Memory B cell (primary cell): ENCODE data around the gene DELE1.

Experiments
- ATAC-seq: fragments of 150-1000 bp; cut with Tn5 transposase; 2 replicates; pipeline ENCODE4 v1.10.0; 2021; ENCODE audit warnings: low read depth, mild to moderate bottlenecking, moderate library complexity
- DNase-seq, 2 donors: peaks; one replicate each; pipeline ENCODE4 v3.0.0; 2022; ENCODE audit warnings: low spot score in 2 of 2
- H3K27ac Mint-ChIP-seq: one replicate; pipeline ENCODE4 v1.8.0; 2022; ENCODE audit warnings: mild to moderate bottlenecking, moderate library complexity, mixed read lengths
- H3K27me3 Mint-ChIP-seq: one replicate; pipeline ENCODE4 v1.8.0; 2022; ENCODE audit warnings: mixed read lengths
- H3K36me3 Mint-ChIP-seq: one replicate; pipeline ENCODE4 v1.8.0; 2022; ENCODE audit warnings: mild to moderate bottlenecking, mixed read lengths
- H3K4me1 Mint-ChIP-seq: one replicate; pipeline ENCODE4 v1.8.0; 2022; ENCODE audit warnings: mixed read lengths
- H3K4me3 Mint-ChIP-seq: one replicate; pipeline ENCODE4 v1.8.0; 2022; ENCODE audit warnings: mild to moderate bottlenecking, moderate library complexity, mixed read lengths
- H3K9me3 Mint-ChIP-seq: one replicate; pipeline ENCODE4 v1.8.0; 2022; ENCODE audit warnings: mixed read lengths

Gene DELE1

DNA sequence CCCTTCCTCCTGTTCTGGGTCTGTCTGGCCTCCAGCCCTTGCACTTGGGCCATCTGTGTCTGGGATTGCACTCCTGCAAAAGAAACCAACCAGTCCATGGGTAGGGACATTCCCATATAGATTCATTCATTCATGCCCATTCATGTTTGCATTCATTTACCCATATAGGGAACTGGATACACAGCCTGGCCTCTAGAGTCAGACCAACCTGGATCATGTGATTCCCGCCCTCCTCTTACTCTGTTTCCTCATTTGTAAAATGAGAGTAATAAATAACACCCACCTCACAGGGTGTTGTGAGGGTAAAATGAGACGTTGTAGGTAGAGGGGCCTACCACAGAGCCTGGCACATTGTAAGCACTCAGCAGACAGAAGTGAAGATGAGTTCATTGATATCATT, 25.8 kb downstream of the DELE1 start:
- no peak for ATAC-seq
- no peaks in the 10 kb centered on the region for H3K9me3 Mint-ChIP-seq
- no peaks in the 10 kb centered on the region for H3K36me3 Mint-ChIP-seq
- no peaks in the 10 kb centered on the region for H3K27me3 Mint-ChIP-seq
- no peak for DNase-seq
- no peak overlapping the region for H3K4me3 Mint-ChIP-seq
- no peak overlapping the region for H3K27ac Mint-ChIP-seq
- H3K4me1 Mint-ChIP-seq, result peaks cover 2% of the 10 kb centered on the region

DNA sequence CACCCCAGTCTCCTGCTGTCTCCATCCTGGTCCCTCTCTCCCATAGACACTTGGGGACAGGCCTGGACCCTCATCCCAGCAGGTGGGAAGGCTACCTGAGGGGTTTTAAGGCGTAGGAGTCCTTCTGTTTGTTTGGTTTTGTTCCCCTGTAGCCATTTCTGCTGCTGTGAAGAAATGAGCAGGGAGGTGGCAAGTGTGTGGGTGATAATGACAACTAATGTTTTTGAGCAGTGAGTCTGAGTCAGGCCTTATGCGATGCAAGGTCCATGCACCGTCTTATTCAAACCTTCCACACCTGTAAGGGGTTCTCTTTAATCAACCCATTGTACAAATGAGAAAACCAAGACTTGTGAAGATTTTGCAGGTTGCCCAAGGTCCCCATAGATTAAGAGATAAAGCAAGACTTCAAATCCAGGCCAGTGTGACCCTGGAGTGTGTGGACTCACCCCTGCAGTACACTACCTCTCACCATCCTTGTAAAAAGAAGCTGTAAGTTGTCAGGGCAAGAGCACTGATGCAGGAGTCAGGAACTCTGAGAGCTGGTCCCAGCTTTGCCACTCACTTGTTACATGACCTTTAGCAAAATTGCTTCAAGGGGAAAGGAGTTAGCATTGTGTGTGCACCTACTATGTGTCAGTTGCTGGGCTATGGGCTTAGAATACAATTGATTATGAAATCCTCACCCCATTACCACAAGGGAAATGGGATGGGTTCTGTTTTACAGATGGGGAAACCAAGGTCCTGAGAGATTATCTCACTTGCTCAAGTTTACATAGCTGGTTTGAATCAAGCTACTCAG, 26.7 kb downstream of the DELE1 start:
- DNase-seq, result no peak
- Mint-ChIP-seq H3K27ac (no peak overlapping the region), H3K9me3 (no peaks in the 10 kb centered on the region), H3K4me1 (peaks cover 2% of the 10 kb centered on the region), H3K27me3 (no peaks in the 10 kb centered on the region), H3K36me3 (no peaks in the 10 kb centered on the region), H3K4me3 (no peak overlapping the region)
- ATAC-seq, result no peak

DNA sequence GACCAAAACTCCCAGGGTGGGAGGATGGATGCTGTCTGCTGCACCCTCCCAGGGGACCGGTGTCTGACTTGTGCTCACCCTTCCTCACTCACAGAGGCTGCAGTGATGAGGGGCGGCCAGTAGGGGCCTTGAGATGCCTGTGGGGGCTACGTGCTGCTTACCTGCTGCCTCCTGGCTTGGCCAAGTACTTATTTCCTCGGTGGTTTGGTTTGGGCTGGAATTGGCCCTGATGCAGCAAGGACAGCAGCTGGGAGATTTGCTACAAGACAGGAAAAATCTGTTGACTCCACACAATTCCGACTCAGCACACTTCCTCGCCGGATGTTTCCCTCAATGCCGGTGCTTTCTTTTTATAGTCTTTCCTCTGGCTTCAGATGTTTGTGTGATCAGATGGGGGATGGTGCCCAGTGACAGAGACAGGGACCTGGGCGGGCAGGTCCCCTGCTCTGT, 27.7 kb downstream of the DELE1 start:
- H3K36me3 Mint-ChIP-seq, result no peaks in the 10 kb centered on the region
- peak; percentile 70 for ATAC-seq
- no peaks in the 10 kb centered on the region for H3K27me3 Mint-ChIP-seq
- H3K4me1 Mint-ChIP-seq, result peaks cover 2% of the 10 kb centered on the region
- no peaks in the 10 kb centered on the region for H3K9me3 Mint-ChIP-seq
- H3K4me3 Mint-ChIP-seq, result no peak overlapping the region
- DNase-seq, result no peak
- H3K27ac Mint-ChIP-seq, result no peak overlapping the region

DNA sequence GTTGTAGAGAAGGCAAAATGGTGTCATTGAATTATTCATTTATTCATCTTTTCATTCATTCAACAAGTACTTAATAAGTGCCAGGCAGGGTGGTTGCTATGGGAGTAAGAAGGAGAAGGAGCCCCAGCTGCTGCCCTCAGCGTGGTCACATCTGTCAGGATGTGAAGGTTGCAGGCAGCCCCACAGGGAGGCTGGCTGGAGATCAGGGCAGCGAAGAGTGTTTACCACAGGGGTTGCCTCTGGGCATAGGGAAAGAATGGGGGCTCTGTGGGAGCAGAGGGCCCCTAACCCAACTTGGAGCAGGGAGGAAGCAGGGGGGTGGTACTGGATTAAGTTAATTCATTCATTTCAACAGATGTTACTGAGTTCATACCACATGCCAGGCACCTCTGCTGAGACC, 28.3 kb downstream of the DELE1 start:
- Mint-ChIP-seq H3K4me3 (no peak overlapping the region), H3K27me3 (no peaks in the 10 kb centered on the region), H3K9me3 (no peaks in the 10 kb centered on the region), H3K36me3 (no peaks in the 10 kb centered on the region), H3K4me1 (peaks cover 2% of the 10 kb centered on the region), H3K27ac (no peak overlapping the region)
- no peak for ATAC-seq
- DNase-seq, result no peak

DNA sequence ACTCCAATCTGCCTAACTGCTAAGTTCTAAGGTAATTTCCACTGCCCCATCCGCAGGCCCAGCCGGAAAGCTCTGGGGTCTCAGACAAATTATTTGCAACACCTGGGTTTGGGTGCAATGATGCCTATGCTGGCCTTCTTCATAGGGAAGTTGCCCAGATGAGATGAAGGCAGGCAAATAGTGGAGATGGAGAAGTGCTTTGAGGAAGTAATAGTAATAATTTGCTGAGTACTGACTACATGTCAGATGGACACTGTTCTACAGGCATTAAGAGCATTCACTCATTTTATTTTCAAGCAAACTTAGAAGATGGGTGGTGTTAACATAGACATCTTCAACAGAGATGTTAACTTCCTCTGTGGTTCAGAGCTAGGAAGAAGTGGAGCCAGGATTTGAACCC, 30.5 kb downstream of the DELE1 start:
- Mint-ChIP-seq H3K9me3 (no peaks in the 10 kb centered on the region), H3K27me3 (peaks cover 2% of the 10 kb centered on the region), H3K4me1 (peaks cover 5% of the 10 kb centered on the region), H3K27ac (no peak overlapping the region), H3K4me3 (no peak overlapping the region), H3K36me3 (no peaks in the 10 kb centered on the region)
- peak; percentile 51 for ATAC-seq
- DNase-seq, result no peak

DNA sequence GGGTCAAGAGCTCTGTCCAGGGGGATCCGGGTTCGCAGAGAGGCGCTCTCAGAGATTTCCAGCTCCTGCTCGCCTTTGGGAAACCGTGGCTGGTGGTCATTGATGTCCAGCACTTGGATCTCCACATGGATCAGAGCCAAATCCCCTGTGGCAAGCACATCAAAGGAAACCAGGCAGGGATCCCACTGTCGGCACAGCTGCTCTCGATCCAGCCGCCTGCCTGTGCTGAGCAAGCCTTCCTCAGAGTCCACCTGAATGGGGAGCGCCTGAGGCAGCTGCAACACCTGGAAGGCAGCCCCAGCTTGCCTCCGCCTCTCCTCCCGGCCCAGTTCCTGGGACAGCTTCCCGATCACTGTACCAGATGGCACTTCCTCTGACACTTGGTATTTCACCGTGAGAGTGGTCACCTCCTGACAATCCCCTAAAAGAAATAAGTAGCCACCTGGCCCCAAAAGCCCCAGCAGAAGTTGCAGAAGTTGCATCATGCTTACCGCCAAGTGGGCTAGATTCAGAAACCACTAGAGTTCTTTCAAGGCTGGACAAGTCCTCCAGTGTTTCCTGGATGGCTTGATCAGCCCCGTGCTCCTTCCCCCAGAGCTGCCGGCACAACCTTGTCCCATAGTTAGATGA, 33.8 kb downstream of the DELE1 start:
- Mint-ChIP-seq H3K4me1 (peaks cover 13% of the 10 kb centered on the region), H3K27me3 (peaks cover 2% of the 10 kb centered on the region), H3K36me3 (no peaks in the 10 kb centered on the region), H3K9me3 (no peaks in the 10 kb centered on the region), H3K27ac (no peak overlapping the region), H3K4me3 (no peak overlapping the region)
- ATAC-seq (no peak), DNase-seq (no peak)

DNA sequence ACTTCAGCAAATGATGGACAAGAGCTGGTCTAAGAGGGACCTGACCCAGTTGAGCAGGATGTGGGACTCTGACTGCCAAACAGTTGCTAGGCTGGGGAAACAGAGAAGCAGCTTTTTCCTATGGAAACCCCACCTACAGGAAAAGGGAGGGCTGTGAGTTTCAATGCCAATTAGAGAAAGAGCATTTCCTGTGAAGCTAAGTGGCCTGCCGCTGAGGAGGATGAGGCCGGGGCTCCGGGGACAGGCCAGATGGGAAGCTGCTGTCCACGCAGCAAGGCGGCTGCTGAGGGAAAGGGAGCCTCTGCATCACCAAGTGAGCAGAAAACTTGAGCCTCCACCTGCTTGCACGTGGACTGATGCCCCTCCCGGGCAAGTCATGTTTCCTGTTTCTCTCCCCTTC, 34.4 kb downstream of the DELE1 start, which contains the start of gene PCDH12:
Gene PCDH12 (minus strand): TSS at position 90 of the 400 bp plus-strand sequence. CDS start 351 bp downstream, outside the sequence.
- peaks cover 2% of the 10 kb centered on the region for H3K27me3 Mint-ChIP-seq
- H3K27ac Mint-ChIP-seq, result no peak within 1 kb of the TSS
- H3K36me3 Mint-ChIP-seq, result no peaks in the 10 kb centered on the region
- peaks cover 13% of the 10 kb centered on the region for H3K4me1 Mint-ChIP-seq
- no peaks in the 10 kb centered on the region for H3K9me3 Mint-ChIP-seq
- H3K4me3 Mint-ChIP-seq, result no peak within 1 kb of the TSS
- no peak for DNase-seq
- ATAC-seq, result no peak

DNA sequence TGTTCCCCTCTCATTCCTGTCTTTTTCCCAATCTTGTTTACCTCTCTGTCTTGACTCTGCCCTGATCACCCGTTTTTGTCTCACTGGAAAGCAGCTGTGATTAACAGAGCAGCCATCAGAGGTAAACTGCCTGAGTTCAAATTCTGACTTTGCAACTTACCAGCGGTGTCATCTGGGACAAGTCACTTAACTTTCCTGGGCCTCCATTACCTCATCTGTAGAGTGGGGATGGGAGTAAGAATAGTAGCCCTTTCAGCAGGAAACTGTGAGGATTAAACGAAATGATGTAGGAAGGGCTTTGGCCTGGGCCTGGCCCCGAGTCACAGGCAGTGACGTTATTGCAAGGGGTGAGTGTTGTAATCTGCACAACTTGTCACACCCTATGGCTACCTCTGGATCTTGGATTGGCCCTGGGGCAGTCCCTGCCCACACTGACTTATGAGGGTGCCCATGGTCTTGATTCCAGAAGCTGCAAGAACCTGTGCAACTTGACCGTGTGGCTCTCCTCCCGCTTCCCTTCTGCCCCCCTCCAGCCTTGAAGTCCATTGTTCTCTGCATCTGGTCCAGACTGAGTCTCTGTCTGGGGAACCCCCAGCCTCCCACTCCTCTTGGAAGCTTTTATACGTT, 35.0 kb downstream of the DELE1 start:
- no peak overlapping the region for H3K27ac Mint-ChIP-seq
- ATAC-seq (no peak), DNase-seq (no peak)
- no peaks in the 10 kb centered on the region for H3K9me3 Mint-ChIP-seq
- peaks cover 2% of the 10 kb centered on the region for H3K27me3 Mint-ChIP-seq
- H3K4me1 Mint-ChIP-seq, result peaks cover 13% of the 10 kb centered on the region
- H3K4me3 Mint-ChIP-seq, result no peak overlapping the region
- no peaks in the 10 kb centered on the region for H3K36me3 Mint-ChIP-seq

DNA sequence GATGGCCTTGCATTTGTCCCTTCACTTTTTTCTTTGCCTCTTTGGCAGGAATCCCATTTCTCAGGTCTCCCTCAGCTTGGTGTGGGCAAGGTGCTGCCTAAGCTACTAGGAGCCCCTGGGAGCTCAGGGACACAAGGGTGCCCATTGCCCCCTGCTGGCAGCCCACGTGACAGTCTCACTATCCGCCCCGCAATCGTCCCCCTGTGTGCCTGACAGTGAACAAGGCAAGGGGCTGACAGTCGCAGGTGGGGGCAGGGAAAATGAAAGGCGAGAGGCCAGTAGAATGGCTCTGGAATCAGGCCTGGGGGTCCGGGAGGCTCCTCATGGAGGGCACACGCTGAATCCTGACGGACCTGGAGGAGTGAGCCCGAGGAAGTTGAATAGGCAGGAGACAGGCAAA, 36.3 kb downstream of the DELE1 start:
- no peaks in the 10 kb centered on the region for H3K36me3 Mint-ChIP-seq
- H3K27ac Mint-ChIP-seq, result peak overlapping the region; percentile 36
- DNase-seq (no peak), ATAC-seq (no peak)
- H3K4me3 Mint-ChIP-seq, result no peak overlapping the region
- no peaks in the 10 kb centered on the region for H3K9me3 Mint-ChIP-seq
- H3K4me1 Mint-ChIP-seq, result peaks cover 13% of the 10 kb centered on the region
- H3K27me3 Mint-ChIP-seq, result peaks cover 2% of the 10 kb centered on the region

DNA sequence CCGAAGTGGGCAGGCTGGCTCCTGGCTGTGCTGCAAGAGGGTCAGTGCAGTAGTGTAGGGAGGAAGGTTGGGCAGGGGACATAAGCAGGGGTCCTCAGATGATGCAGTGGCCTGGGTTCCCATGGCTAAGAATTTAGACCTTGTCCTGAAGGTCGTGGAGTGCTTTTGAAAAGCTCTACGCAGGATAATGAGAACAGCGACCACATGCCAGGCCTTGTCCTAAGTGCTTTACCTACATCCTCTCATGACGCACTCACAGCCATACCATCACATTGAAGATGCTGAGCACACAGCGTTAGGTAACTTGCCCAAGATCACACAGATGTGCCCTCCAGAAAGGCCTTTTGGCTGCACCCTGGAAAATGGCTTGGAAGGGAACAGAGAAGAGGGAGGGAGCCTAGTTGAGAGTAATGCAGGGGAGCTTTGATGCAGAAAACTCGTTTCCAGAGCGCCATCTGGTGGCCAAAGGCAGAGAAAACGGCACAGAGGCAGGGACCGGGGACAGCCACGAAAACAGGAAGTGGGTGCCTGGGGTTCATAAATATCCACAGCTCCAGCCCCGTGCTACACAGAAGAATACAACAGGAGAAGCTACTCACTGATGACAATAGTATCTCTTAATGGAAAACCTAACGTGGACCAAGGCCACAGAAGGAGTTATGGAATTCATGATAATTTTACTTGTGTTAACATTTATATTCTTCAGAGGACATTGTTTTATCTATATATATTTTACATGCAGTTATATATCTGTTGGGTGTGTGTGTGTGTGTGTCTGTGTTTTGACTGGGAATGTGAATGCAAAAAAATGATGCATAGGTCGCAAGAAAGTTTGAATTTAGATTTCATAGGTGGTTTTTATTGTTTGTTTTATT, 37.0 kb downstream of the DELE1 start:
- peaks cover 15% of the 10 kb centered on the region for H3K4me1 Mint-ChIP-seq
- peaks cover 2% of the 10 kb centered on the region for H3K27me3 Mint-ChIP-seq
- peak overlapping the region; percentile 38 for H3K4me3 Mint-ChIP-seq
- DNase-seq, result peak; percentile 91
- no peaks in the 10 kb centered on the region for H3K9me3 Mint-ChIP-seq
- peak overlapping the region; percentile 36 for H3K27ac Mint-ChIP-seq
- peak; percentile 99 for ATAC-seq
- no peaks in the 10 kb centered on the region for H3K36me3 Mint-ChIP-seq

DNA sequence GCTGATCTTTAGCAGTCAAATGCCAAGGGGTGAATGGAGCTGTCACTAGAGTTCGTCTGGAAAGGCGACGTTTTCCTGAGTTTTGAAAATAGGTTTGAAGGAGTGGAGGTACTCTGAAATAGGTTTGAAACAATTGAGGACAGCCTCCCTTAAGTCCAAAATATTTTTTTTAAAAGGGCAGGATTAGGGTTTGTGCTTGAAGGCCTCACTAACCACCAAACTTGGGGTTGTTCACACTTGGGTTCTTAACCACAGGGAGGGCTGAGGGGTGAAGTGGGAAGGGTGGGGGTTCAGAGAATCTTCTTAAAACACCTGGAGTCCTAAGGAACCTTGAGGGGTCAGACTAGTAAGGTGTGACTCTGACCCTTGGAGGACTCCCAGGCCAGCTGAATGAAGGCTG, 37.8 kb downstream of the DELE1 start:
- no peaks in the 10 kb centered on the region for H3K36me3 Mint-ChIP-seq
- H3K27ac Mint-ChIP-seq, result no peak overlapping the region
- H3K9me3 Mint-ChIP-seq, result no peaks in the 10 kb centered on the region
- no peak for ATAC-seq
- no peak for DNase-seq
- peaks cover 15% of the 10 kb centered on the region for H3K4me1 Mint-ChIP-seq
- H3K27me3 Mint-ChIP-seq, result peaks cover 2% of the 10 kb centered on the region
- H3K4me3 Mint-ChIP-seq, result no peak overlapping the region

DNA sequence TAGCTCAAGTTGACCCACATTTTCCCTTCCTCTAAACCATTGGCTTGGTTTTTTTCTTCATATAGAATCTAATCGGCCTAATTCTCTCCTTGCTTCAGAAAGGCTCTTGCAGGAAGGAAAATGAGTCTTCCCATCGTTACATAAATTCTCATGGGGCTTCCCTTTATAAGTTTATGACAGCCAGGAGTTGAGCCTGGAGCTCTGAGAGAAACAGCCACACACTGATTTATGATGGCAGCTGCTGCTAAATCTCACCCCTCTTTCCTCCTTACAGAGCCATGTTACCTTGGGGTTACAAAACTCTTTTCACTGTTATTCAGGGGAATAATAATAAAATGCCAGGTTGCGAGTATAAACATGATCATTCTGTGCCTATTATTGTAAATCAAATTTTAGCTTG, 40.0 kb downstream of the DELE1 start:
- Mint-ChIP-seq H3K4me3 (no peak overlapping the region), H3K4me1 (peaks cover 27% of the 10 kb centered on the region), H3K27me3 (no peaks in the 10 kb centered on the region), H3K36me3 (no peaks in the 10 kb centered on the region), H3K9me3 (no peaks in the 10 kb centered on the region), H3K27ac (no peak overlapping the region)
- no peak for ATAC-seq
- no peak for DNase-seq

DNA sequence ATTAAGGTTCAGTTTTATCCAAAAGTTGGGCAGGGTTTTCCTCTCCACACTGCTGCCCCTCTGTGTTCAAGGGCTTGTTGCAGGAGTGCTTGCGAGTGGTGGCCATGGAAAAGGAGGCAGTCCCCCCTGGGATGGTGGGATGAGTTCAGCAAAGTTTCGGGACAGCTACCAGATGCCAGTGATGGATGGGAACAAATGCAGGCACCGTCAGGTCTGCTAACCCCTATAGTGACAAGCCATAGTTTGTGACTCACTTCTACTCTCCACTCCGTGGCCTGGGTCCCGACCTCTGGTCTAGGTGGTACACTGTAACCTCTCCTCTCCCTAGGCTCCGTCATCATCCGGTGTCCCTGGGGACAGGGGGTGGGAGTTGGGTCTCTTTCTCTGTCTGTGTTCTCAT, 41.4 kb downstream of the DELE1 start:
- peaks cover 33% of the 10 kb centered on the region for H3K4me1 Mint-ChIP-seq
- DNase-seq, result no peak
- no peak overlapping the region for H3K27ac Mint-ChIP-seq
- no peak for ATAC-seq
- H3K9me3 Mint-ChIP-seq, result no peaks in the 10 kb centered on the region
- no peaks in the 10 kb centered on the region for H3K36me3 Mint-ChIP-seq
- H3K4me3 Mint-ChIP-seq, result no peak overlapping the region
- no peaks in the 10 kb centered on the region for H3K27me3 Mint-ChIP-seq
